GM18502 (cell line): ENCODE measurements around the gene RALGAPA2.
A peak's percentile ranks its signal among the peaks of the same experiment; 100 is the strongest.

Experiments used
- ATAC-seq: cut with Tn5 transposase; IDR thresholded peaks from one replicate; pipeline ENCODE4 v1.9.1; 2021; ENCODE audit warnings: mild to moderate bottlenecking; ENCODE audit not compliant: unreplicated experiment, poor library complexity

Gene RALGAPA2

GRCh38 chr20:20482453-20482852, 230.0 kb downstream of the RALGAPA2 start:
- no peak for ATAC-seq

GRCh38 chr20:20480689-20481088, 231.8 kb downstream of the RALGAPA2 start:
- ATAC-seq: no peak

DNA sequence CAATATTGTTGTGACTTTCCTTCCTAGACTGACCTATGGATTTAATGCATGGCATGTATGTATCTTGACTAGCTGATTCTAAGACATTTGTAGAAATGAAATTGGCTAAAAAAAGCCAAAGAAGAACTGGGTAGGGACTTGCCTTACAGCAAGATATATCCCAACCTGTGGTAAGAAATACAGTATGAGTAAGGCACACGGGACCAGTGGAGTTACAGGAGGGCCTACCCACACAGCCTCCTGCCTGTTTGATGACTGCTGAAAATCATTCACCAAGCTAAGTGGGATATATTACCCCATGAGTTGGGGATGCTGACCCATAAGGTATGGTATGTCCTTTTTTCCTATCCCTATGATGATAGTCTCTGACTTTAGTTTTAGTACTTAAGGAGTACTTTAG, 232.3 kb downstream of the RALGAPA2 start:
- no peak for ATAC-seq

- ATAC-seq: no peak
Observed at GRCh38 chr20:20477444-20478041, 234.9 kb downstream of the RALGAPA2 start.

DNA sequence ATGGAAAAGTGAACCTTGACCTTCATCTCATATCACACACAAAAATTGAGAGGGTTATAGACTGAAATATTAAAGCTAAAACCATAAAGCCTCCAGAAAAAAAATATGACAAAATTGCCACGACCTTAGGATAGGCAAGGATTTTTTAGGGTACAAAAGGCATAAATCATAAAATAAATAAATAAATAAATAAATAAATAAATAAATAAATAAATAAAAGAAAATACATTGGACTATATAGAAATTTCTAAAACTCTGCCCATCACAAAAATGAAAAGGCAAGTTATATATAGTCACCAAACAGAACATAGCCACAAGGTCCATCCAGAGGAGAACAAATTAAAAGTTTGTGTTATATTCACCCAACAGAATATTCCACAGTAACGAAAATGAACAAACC, 235.9 kb downstream of the RALGAPA2 start:
- ATAC-seq: no peak

- no peak for ATAC-seq
Observed at GRCh38 chr20:20473657-20474056, 238.8 kb downstream of the RALGAPA2 start.

DNA sequence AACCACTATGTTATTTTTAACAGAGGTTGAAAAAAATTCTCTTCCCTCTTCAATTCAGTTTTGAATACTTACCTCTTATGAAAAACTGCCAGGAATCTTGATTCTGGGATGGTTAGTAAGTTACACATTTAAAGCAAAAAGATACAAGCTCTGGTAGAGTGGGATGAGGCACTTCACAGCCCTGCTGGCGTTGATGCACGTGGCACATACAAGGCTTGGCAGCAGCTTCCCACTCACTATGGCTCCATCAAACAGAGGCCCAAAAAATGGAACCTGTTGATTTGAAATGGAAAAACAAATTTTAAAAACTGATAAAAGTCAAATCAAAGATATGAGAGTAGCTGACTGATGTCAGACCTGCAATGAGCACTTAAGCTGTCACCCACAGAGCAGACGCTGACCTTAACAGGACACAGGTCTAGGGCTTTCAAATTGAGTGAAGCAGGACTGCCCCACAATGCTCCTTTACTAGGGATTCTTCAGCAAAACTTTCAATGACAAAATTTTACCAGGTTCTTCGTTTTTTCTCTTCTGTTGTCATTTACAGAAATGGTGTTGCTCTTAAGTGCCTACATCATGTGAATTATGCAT, 239.7 kb downstream of the RALGAPA2 start:
- no peak for ATAC-seq

DNA sequence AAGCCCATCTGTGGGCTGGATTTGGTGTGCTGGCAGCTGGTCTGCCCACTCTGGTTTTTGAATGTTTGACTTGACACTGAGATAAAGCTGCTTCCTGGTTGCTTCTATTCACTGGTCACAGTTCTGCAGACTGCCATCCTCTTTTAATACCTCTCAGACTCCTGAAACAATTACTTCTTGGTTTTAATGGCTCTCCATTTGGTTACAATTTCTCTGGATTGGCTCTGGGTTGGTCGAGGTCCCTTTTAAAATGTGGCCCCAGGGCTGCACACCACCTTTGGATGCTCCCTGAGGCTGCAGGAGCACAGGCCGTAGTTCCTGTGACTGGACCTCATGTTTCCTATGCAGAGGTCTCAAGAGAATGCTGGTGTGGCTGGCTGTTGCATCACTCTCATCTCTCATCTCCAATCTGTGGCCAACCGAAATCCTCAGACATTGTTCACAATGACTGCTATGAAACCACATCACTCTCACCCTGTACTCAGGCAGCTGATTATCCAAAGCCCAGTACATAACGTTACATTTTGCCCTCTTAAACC, 246.0 kb downstream of the RALGAPA2 start:
- peak; percentile 93 for ATAC-seq

DNA sequence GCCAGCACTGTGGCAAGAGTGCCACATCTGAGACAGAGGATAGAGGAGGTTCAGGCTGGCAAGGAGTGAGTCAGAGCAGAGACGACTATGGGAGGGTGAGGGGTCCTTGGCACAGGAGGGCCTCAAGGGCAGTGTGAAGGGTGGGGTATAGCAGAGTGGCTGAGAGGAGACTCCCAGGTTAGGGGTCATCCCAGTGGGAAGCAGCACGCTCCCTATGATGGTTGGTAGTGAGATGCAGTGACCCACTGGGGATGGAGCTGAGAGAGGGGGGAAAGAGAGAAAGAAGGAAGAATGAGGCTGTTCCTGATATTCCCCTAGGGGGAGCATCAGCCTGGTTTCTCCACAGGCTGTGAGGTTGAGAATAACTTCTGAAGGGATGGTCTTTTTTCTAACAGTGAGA, 247.2 kb downstream of the RALGAPA2 start:
- ATAC-seq: no peak

GRCh38 chr20:20463933-20464374, 248.5 kb downstream of the RALGAPA2 start:
- ATAC-seq: peak; percentile 48

DNA sequence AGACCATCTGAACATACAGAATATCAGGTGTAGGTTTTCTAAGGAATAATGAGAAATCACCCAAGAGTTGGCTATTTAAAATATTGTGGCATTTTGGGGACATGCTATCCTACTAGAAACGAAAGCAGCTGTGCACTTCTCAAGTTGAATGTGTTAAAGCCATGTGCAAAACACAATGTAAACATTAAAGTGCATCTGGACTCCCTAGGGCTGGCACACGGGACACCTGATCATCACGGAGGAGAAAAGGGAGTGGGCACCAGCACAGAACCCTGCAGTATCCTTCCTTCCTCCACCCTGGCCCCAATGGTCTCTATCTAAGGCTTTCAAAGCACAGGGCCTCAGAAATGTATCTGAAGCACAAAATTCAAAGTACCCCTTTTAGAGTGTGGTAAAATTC, 250.3 kb downstream of the RALGAPA2 start:
- ATAC-seq: no peak

GRCh38 chr20:20461551-20461950, 250.9 kb downstream of the RALGAPA2 start:
- ATAC-seq: no peak

- no peak for ATAC-seq
Observed at GRCh38 chr20:20459726-20460125, 252.7 kb downstream of the RALGAPA2 start.

GRCh38 chr20:20457392-20458126, 254.9 kb downstream of the RALGAPA2 start:
- ATAC-seq: no peak

DNA sequence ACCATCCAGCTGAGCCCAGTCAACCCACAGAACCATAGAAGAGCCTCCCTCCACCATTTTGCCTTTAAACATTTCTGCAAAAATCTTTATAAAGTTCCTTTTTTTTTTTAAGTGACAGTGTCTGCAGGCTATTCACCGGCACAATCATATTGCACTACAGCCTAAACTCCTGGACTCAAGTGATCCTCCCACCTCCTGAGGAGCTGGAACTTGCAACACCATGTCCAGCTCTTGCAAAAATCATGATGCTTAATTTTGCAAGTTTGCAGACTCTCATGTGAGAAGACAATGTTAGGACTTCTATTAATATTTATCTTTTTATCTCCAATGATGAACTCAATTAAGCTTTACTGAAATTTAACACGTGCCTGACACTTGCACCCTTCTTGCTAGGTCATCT, 255.7 kb downstream of the RALGAPA2 start:
- no peak for ATAC-seq

DNA sequence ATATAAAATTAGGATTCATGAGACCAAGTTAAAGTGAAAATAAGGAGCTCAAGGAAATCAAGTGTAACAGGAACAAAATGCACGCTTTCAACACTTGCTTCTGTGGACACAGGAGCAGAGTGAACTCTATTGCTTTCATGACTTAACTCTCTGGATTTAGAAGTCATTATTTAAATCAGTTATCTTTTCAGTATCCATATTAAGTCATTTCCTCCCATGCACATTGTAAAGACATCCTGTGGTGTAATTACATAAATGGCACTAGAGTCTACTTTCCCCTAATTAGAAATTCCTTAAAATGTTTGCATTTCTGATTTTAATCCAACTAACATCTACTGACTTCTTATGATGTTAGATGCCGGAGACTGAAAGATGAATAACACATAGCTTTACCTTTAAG, 256.5 kb downstream of the RALGAPA2 start:
- no peak for ATAC-seq

- no peak for ATAC-seq
Observed at GRCh38 chr20:20454850-20455627, 257.4 kb downstream of the RALGAPA2 start.

- no peak for ATAC-seq
Observed at GRCh38 chr20:20454367-20454766, 258.1 kb downstream of the RALGAPA2 start.

- peak; percentile 91 for ATAC-seq
Observed at GRCh38 chr20:20452254-20452676, 260.2 kb downstream of the RALGAPA2 start.

DNA sequence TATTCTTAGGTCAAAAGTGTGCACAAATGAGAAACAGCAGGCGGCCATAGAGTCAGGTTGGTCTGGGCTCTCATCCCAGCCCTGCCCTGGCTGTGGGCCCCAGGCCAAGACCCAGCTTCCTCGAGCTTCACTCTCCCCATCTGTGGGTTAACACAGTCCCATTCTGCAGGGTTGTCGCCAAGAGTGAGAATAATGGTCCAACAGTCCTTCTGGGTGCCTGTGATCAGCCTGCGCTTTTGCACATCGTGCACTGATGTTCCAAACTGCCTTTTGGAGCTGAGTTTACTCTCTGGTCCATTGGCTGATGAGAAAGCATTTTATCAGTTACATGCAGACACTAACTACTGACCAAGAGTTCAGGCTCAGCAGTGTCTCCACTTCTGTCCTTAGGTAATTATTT, 261.9 kb downstream of the RALGAPA2 start:
- no peak for ATAC-seq

- ATAC-seq: no peak
Observed at GRCh38 chr20:20448881-20449280, 263.6 kb downstream of the RALGAPA2 start.
